ENCODE data around the gene ENTPD2.

ENTPD2 gene

GRCh38 chr9:137080260-137081122, 26.6 kb upstream of the ENTPD2 start:
- DNase-seq (ENCODE audit: extremely low spot score): no peak
- ChIA-PET CTCF (interaction anchor here (2.4 to 3.2 kb wide), 2 partner anchors 10 to 13 kb away, joined by 7 to 12 read pairs; partner anchors contain the start of gene SAPCD2), POLR2A (no interaction called here)
- TF ChIP-seq CTCF (IDR thresholded peaks at IDR 0.05; ENCODE audit: control extremely low read depth, extremely low read depth, low read depth, missing control alignments): no peak

GRCh38 chr9:137079401-137079787, 25.5 kb upstream of the ENTPD2 start:
- TF ChIP-seq CTCF (IDR thresholded peaks at IDR 0.05; ENCODE audit: control extremely low read depth, extremely low read depth, low read depth, missing control alignments): no peak
- ChIA-PET POLR2A (no interaction called here), CTCF (interaction anchor here (3.2 kb wide), 1 partner anchor 12 kb away, joined by 12 read pairs; no protein-coding TSS in a partner anchor)
- DNase-seq (ENCODE audit: extremely low spot score): no peak

GRCh38 chr9:137078701-137079400, 25.0 kb upstream of the ENTPD2 start:
- DNase-seq (ENCODE audit: extremely low spot score): no peak
- POLR2A ChIA-PET: no interaction called here
- CTCF ChIA-PET: interaction anchor here (2.6 to 3.6 kb wide), 3 partner anchors 11 to 44 kb away, joined by 9 to 17 read pairs (median 12); no protein-coding TSS in a partner anchor
- no peak for TF ChIP-seq CTCF (IDR thresholded peaks at IDR 0.05; ENCODE audit: control extremely low read depth, extremely low read depth, low read depth, missing control alignments)

- DNase-seq (ENCODE audit: extremely low spot score): no peak
- ChIA-PET POLR2A (interaction anchor here (0.5 to 0.6 kb wide), 2 partner anchors 158 to 341 kb away, joined by 4 to 6 read pairs; no protein-coding TSS in a partner anchor), CTCF (interaction anchor here (2.6 to 3.6 kb wide), 2 partner anchors 10 to 43 kb away, joined by 9 to 17 read pairs; no protein-coding TSS in a partner anchor)
- TF ChIP-seq CTCF (IDR thresholded peaks at IDR 0.05; ENCODE audit: control extremely low read depth, extremely low read depth, low read depth, missing control alignments): no peak
These were observed 24.2 kb upstream of the ENTPD2 start for GRCh38 chr9:137077758-137078693.

- POLR2A ChIA-PET: interaction anchor here (0.6 to 0.9 kb wide), 2 partner anchors 43 to 340 kb away, joined by 3 to 4 read pairs; no protein-coding TSS in a partner anchor
- no peak for TF ChIP-seq CTCF (IDR thresholded peaks at IDR 0.05; ENCODE audit: control extremely low read depth, extremely low read depth, low read depth, missing control alignments)
- CTCF ChIA-PET: interaction anchor here (1.0 to 3.6 kb wide), 10 partner anchors 9 to 160 kb away, joined by 3 to 17 read pairs (median 5); no protein-coding TSS in a partner anchor
- DNase-seq (ENCODE audit: extremely low spot score): peak; percentile 88
These were observed 23.3 kb upstream of the ENTPD2 start, which contains the start of gene UAP1L1 for GRCh38 chr9:137077010-137077747. UAP1L1 (plus strand) TSS chr9:137077517; CDS start chr9:137077533, 16 bp downstream.

Measured in GM10248 (cell line).